ENCODE results near the gene BTBD1.

Gene BTBD1

DNA sequence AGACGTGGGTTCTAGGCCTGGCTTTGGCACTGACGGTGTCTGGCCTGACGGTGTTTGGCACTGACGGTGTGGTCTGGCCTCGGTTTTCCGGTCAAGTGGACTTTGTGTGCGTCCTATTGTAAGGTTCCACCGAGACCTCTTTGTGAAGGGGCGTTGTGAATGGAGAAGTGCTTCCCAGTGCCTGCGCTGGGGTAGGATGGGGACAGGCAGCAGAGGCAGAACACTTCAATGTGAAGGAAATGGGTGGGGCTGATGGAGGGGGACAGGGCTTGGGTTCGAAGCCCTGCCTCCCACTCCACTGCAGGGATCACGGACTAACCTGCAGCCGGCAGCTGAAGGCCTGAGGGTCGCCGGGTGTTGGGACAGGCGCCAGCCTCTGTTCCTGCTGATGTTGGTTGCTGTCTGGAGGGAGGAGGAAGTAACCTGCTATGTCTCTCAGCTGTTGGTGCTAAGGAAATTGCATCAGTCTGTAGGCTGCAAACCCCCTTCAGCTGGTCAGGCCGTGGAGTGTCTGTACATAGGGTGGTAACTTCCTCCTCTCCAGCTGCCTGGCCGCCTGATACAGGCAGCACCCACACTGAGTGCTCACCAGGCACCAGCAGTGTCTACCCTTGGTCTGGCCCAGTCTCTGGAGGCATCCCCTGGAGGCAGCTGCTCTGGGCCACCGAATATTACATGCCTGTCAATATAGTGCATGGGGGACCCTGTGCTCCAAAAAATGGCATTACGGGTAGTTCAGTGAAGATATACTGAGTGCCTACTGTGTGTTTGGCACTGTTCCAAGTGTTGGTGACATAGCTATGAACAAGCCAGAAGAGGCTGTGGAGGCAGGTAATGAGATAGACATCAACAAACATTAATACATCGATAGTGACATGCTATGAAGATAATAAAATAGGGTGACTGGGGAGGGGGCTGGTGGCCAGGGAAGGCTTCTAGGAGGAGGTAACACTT, 41.5 kb upstream of the BTBD1 start:
- Histone ChIP-seq H3K4me3 (ENCODE audit: low read length) (no peak overlapping the region), H3K4me1 (ENCODE audit: control insufficient read depth, low read depth, low read length) (no peaks in the 10 kb centered on the region), H3K27me3 (ENCODE audit: control insufficient read depth, insufficient read depth, low read length) (peaks cover 43% of the 10 kb centered on the region), H3K9me3 (ENCODE audit: control insufficient read depth, low read depth, low read length) (no peaks in the 10 kb centered on the region), H3K9ac (ENCODE audit: low read length) (no peak overlapping the region), H3K36me3 (ENCODE audit: control insufficient read depth, low read depth, low read length) (no peaks in the 10 kb centered on the region), H3K27ac (ENCODE audit: low read length) (no peak overlapping the region)

DNA sequence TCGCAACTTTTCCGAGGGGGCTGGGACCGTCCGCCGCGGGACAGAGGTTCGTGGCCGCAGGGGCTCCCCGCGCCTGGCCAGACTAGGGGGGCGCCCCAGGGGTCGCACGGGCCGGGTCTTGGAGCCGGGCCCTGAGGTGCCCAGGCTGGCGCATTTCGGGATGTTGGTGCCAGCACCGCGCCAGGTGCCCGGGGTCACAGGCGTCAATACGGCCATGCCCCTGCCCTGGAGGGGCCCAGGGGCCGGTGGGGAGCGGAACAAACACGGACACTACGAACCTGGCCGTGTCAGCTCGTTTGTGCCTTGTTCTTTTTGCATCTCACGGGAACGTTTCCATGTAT, 40.8 kb upstream of the BTBD1 start:
- Histone ChIP-seq H3K4me3 (ENCODE audit: low read length) (peak overlapping the region; percentile 46), H3K27ac (ENCODE audit: low read length) (no peak overlapping the region), H3K9me3 (ENCODE audit: control insufficient read depth, low read depth, low read length) (no peaks in the 10 kb centered on the region), H3K9ac (ENCODE audit: low read length) (no peak overlapping the region), H3K36me3 (ENCODE audit: control insufficient read depth, low read depth, low read length) (no peaks in the 10 kb centered on the region), H3K4me1 (ENCODE audit: control insufficient read depth, low read depth, low read length) (no peaks in the 10 kb centered on the region), H3K27me3 (ENCODE audit: control insufficient read depth, insufficient read depth, low read length) (peaks cover 43% of the 10 kb centered on the region)

DNA sequence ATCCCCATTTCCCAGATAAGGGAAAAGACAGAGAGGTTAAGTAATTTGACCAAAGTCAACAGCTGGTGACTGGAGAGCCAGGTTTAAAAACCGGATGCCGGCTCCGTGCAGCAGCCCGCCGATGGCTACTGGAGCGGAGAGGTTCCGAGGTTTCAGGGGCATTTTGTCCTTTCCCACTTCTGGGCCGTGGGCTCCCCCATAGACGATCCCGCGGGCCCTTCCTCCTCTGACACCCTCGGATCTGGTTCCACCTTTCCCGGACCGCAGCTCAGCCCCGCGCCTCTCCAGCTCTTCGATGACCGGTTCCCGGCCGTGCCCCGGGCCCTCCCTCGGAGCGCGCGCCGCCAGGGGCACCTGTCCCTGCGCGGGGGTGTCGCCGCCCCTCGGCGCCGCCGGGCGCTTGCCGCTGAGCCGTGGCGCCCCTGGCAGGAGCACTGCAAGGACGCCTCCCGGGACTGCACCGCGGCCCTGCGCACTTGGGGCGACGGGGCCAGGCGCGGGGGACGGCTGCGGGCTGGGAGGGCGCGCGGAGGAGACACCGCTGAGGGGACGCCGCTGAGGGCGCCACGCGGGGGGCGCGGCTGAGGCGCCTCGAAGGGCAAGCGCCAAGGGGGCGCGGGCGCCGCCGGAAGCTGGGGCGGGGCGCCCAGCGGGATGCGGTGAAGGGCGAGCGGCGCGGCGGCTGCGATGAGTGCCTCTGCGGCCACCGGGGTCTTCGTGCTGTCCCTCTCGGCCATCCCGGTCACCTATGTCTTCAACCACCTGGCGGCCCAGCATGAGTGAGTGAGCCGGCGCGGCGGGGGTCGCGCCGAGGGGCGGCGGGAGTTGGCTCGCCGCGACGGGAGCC, 40.2 kb upstream of the BTBD1 start, which contains the start of gene TM6SF1:
Gene TM6SF1, plus strand, starts transcription at position 652 of the 847 bp plus-strand sequence. Its CDS starts 36 bp downstream, at position 688.
- Histone ChIP-seq H3K27me3 (ENCODE audit: control insufficient read depth, insufficient read depth, low read length) (peaks cover 43% of the 10 kb centered on the region), H3K27ac (ENCODE audit: low read length) (no peak within 1 kb of the TSS), H3K4me1 (ENCODE audit: control insufficient read depth, low read depth, low read length) (no peaks in the 10 kb centered on the region), H3K36me3 (ENCODE audit: control insufficient read depth, low read depth, low read length) (no peaks in the 10 kb centered on the region), H3K9me3 (ENCODE audit: control insufficient read depth, low read depth, low read length) (no peaks in the 10 kb centered on the region), H3K4me3 (ENCODE audit: low read length) (peak within 1 kb of the TSS; percentile 46), H3K9ac (ENCODE audit: low read length) (no peak within 1 kb of the TSS)

DNA sequence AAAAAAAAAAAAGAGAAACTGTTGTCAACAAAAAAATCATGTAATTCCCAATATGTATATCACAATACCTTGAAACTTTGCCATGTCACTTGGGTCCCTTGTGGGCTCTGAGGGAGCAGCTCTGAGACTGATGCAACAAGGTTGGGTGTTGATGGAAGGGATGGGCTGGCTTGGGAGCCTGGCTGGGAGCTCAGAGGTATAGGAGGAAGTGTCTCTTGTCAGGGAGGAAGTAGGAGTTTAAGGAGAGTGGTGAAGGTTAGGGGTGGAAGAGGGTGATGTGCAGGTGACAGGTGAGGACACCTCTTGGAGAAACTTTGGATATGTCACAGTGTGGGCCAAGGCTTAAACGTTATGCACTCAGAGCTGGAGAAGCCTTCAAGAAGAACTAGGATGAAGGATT, 38.4 kb upstream of the BTBD1 start:
- Histone ChIP-seq H3K4me1 (ENCODE audit: control insufficient read depth, low read depth, low read length) (no peaks in the 10 kb centered on the region), H3K4me3 (ENCODE audit: low read length) (no peak overlapping the region), H3K27ac (ENCODE audit: low read length) (no peak overlapping the region), H3K27me3 (ENCODE audit: control insufficient read depth, insufficient read depth, low read length) (peaks cover 43% of the 10 kb centered on the region), H3K36me3 (ENCODE audit: control insufficient read depth, low read depth, low read length) (no peaks in the 10 kb centered on the region), H3K9me3 (ENCODE audit: control insufficient read depth, low read depth, low read length) (no peaks in the 10 kb centered on the region), H3K9ac (ENCODE audit: low read length) (no peak overlapping the region)

DNA sequence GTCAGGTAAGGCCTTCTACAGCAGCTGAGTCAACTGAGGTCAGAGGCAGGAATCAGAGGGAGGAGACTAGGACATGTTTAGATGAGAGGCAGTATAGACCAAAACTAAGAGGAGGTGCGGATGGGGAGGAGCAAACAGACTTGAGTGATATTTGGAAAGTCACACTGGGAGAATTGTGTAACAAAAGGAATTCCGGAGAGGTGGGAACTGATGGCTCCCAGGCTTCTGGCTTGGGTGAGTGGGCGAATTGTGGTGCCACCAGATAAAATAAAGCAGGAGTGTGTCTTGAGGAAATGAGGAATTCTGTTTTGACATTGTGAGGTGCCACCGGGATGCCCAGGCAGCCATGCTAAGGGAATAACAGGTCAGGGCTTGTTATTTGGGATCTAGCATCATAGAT, 37.1 kb upstream of the BTBD1 start:
- Histone ChIP-seq H3K4me3 (ENCODE audit: low read length) (no peak overlapping the region), H3K4me1 (ENCODE audit: control insufficient read depth, low read depth, low read length) (no peaks in the 10 kb centered on the region), H3K27me3 (ENCODE audit: control insufficient read depth, insufficient read depth, low read length) (peaks cover 34% of the 10 kb centered on the region), H3K9ac (ENCODE audit: low read length) (no peak overlapping the region), H3K27ac (ENCODE audit: low read length) (no peak overlapping the region), H3K9me3 (ENCODE audit: control insufficient read depth, low read depth, low read length) (no peaks in the 10 kb centered on the region), H3K36me3 (ENCODE audit: control insufficient read depth, low read depth, low read length) (no peaks in the 10 kb centered on the region)

DNA sequence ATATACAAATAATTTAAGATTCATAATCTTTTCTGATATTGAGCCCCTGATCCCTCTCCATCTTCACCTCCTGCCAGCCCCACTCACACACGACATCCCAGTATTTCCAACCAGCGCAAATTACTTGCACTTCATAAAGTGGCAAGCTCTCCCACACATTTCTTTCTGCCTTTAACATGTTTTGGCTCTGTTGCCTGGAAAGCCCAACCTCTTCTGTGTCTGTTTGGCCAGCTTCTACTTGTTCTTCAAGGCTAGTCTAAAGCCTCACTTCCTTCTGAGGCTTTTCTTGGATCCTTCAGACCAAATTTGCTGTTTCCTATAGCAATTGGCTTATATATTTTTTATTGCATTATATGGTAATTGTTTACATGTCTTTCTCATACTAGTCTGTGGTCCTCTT, 35.3 kb upstream of the BTBD1 start:
- Histone ChIP-seq H3K9ac (ENCODE audit: low read length) (no peak overlapping the region), H3K36me3 (ENCODE audit: control insufficient read depth, low read depth, low read length) (no peaks in the 10 kb centered on the region), H3K27me3 (ENCODE audit: control insufficient read depth, insufficient read depth, low read length) (peaks cover 16% of the 10 kb centered on the region)

DNA sequence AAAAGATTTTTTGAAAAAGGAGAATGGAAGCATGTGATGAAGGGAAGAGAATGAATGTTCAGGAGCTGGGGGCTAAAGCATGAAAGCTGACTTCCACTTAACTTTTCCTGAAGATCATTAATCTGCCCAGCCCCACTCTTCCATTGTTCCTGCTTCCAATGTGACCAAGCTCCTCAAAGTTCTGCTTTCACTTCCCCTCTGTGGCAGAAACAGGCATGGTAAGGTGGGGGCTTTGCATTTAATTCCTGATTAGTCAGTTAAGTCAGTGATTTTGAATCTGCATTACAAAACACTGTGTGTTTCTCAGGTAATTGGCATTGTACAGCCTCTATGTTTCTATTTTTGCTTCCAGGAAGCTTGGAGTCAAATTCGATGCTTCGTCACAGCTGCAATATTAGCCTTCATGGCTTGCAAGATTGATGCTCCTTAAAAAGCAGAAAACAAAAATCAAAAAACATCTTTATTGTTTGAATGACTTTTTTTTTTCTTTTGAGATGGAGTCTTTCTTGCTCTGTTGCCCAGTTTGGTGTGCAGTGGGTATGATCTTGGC, 33.1 kb upstream of the BTBD1 start:
- Histone ChIP-seq H3K9me3 (ENCODE audit: control insufficient read depth, low read depth, low read length) (no peaks in the 10 kb centered on the region), H3K27me3 (ENCODE audit: control insufficient read depth, insufficient read depth, low read length) (no peaks in the 10 kb centered on the region), H3K27ac (ENCODE audit: low read length) (no peak overlapping the region), H3K4me3 (ENCODE audit: low read length) (no peak overlapping the region), H3K9ac (ENCODE audit: low read length) (no peak overlapping the region), H3K4me1 (ENCODE audit: control insufficient read depth, low read depth, low read length) (no peaks in the 10 kb centered on the region), H3K36me3 (ENCODE audit: control insufficient read depth, low read depth, low read length) (no peaks in the 10 kb centered on the region)

More for the DNA sequence above, 35.3 kb upstream of the BTBD1 start:
- Histone ChIP-seq H3K9me3 (ENCODE audit: control insufficient read depth, low read depth, low read length) (no peaks in the 10 kb centered on the region), H3K27ac (ENCODE audit: low read length) (no peak overlapping the region), H3K4me3 (ENCODE audit: low read length) (no peak overlapping the region), H3K4me1 (ENCODE audit: control insufficient read depth, low read depth, low read length) (no peaks in the 10 kb centered on the region)

DNA sequence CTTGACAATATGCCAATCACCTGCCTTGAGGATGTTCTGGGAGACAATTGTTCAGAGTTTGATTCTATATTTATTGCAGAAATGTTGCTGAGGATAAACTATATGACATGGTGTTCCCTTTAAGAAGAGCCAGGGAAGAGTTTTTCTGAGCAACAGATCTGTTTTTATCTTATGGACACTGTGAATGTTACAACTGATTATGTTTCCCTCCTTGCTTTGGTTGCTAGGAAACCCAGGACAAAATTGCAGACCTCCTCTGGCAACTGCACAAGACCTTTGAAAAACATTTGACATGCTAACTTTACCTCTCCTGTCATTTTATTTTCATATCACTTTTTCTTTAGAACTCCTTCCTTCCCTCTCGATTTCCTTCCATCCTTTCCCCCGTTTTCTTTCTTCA, 32.2 kb upstream of the BTBD1 start:
- Histone ChIP-seq H3K36me3 (ENCODE audit: control insufficient read depth, low read depth, low read length) (no peaks in the 10 kb centered on the region), H3K27me3 (ENCODE audit: control insufficient read depth, insufficient read depth, low read length) (no peaks in the 10 kb centered on the region), H3K9ac (ENCODE audit: low read length) (no peak overlapping the region), H3K27ac (ENCODE audit: low read length) (no peak overlapping the region), H3K4me1 (ENCODE audit: control insufficient read depth, low read depth, low read length) (no peaks in the 10 kb centered on the region), H3K9me3 (ENCODE audit: control insufficient read depth, low read depth, low read length) (no peaks in the 10 kb centered on the region), H3K4me3 (ENCODE audit: low read length) (no peak overlapping the region)

DNA sequence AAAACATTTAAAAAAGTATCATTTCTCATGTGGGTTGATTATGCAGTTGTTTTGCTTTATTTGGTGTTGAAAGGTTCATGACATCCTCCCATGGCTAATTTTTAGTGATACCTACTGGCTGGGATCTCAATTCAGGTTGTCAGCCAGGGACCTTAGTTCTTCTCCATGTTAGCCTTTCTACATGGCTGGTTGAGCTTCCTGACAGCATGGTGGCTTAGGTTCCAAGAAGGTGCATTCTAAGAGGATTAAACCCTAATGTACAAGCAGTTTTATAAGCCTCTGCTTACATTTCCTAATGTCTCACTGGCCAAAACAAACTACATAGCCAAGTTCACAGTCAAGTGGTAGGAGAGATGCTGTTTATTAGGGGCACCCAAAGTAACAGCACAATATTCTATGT, 31.0 kb upstream of the BTBD1 start:
- Histone ChIP-seq H3K4me1 (ENCODE audit: control insufficient read depth, low read depth, low read length) (no peaks in the 10 kb centered on the region), H3K9me3 (ENCODE audit: control insufficient read depth, low read depth, low read length) (no peaks in the 10 kb centered on the region), H3K27me3 (ENCODE audit: control insufficient read depth, insufficient read depth, low read length) (no peaks in the 10 kb centered on the region), H3K36me3 (ENCODE audit: control insufficient read depth, low read depth, low read length) (no peaks in the 10 kb centered on the region), H3K27ac (ENCODE audit: low read length) (no peak overlapping the region), H3K9ac (ENCODE audit: low read length) (no peak overlapping the region), H3K4me3 (ENCODE audit: low read length) (no peak overlapping the region)

DNA sequence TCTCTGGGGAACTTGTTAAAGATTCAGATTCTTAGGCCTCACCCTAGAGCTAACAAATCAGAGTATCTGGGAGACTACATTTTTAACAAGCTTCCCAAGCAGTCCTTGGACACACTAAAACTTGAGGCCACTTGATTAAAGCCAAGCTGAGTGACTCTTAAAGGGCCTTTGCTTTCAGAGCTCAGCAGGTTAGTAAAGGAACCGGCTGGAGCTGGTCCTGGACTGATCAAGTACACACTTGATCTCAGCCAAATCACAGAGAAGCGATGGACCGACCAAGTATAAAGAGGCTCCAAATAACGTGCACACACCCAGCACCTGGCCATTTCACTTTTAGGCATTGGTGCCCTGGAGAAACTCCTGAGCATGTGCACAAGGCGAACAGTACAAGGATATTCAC, 27.5 kb upstream of the BTBD1 start:
- Histone ChIP-seq H3K4me1 (ENCODE audit: control insufficient read depth, low read depth, low read length) (no peaks in the 10 kb centered on the region), H3K27ac (ENCODE audit: low read length) (no peak overlapping the region), H3K4me3 (ENCODE audit: low read length) (no peak overlapping the region), H3K9me3 (ENCODE audit: control insufficient read depth, low read depth, low read length) (no peaks in the 10 kb centered on the region), H3K9ac (ENCODE audit: low read length) (no peak overlapping the region), H3K36me3 (ENCODE audit: control insufficient read depth, low read depth, low read length) (no peaks in the 10 kb centered on the region), H3K27me3 (ENCODE audit: control insufficient read depth, insufficient read depth, low read length) (no peaks in the 10 kb centered on the region)

DNA sequence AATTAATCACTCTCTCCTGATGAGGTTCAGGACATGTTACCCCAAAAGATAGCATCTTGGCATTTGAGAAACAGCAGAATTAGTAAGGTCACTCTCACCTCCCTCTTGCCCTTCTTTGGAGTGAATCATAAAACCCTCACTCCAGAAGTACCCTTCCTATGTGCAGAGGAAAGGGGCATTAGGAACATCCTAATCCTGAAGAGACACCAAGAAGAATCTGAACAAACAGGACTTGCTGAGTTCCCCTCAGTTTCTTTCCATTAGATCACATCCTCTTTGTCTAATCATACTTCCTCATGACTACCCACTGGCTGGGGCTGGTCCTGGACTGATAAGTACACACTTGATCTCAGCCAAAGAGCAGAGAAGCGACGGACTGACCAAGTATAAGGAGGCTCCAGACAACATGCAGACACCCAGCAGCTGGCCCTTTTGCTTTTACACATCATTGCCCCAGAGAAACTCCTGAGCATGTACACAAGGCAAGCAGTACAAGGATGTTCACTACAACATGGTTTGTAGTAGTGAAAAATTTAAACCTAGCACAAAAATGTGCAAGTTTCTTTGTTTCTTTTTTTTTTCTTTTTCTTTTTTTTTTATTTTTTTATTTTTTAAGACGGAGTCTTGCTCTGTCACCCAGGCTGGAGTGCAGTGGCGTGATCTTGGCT, 25.4 kb upstream of the BTBD1 start:
- Histone ChIP-seq H3K4me1 (ENCODE audit: control insufficient read depth, low read depth, low read length) (no peaks in the 10 kb centered on the region), H3K27me3 (ENCODE audit: control insufficient read depth, insufficient read depth, low read length) (no peaks in the 10 kb centered on the region), H3K4me3 (ENCODE audit: low read length) (no peak overlapping the region), H3K27ac (ENCODE audit: low read length) (no peak overlapping the region), H3K36me3 (ENCODE audit: control insufficient read depth, low read depth, low read length) (no peaks in the 10 kb centered on the region), H3K9me3 (ENCODE audit: control insufficient read depth, low read depth, low read length) (no peaks in the 10 kb centered on the region), H3K9ac (ENCODE audit: low read length) (no peak overlapping the region)
